ENCODE data around the gene CPEB4. TPM values are rescaled to one million over a fixed set of nuclear protein-coding genes. Genes with fewer than 3 reads are reported as not detected.

CPEB4 gene
- 11.3 and 13.5 TPM in 2 replicates for polyA plus RNA-seq (2014; cell fraction: cytosol; rRNA removed)
- polyA plus RNA-seq (2014; cell fraction: nucleus; rRNA removed), result 6.8 and 8.3 TPM in 2 replicates

DNA sequence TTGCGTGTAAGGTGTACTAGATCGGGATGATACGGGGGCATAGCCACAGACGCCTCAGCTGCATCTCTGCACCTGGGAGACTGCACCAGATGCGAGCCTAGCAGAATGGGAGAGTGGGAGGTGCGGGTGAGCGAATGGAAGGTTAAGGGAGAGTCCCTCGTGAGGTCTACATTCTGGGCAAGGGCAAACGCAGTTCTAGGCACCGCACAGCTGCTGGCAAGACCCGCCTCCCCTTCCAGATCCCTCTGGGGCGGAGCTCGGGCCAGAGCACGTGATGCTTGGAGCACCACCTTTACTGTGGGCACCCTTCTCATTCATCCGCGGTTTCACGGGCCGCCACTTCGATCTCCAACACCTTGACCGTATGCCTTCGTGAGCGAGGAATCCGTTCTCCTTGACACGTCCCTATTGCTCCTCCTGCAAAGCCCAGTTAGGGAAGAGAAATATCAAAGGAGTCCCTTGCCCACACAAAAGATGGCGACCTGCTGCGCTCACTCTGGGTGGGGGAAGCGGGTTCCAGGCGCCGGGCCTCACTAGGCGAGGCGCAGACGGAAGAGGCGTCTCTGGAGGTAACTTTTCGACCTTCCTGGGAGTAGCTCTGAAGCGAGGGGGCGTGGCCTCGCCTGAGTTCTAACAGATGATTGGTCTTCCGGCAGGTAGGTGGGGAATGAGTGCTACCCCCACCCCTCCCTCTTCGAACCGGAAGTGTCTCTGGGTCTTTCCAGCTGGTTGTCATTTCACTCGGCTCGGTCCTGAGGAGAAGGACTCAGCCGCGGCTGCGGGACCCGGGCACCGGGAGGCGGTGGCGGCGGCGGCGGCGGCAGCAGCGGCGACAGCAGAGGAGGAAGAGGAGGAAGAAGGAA lies at the start of gene CPEB4:
TSS of gene CPEB4 (plus strand) at position 740 of the 863 bp plus-strand sequence. CDS start 1,385 bp downstream, outside the sequence.
- DNase-seq (ENCODE audit: low spot score), result peak; percentile 100

- DNase-seq (ENCODE audit: low spot score), result no peak
Observed at GRCh38 chr5:173839117-173839713, 48.9 kb upstream of the CPEB4 start.

GRCh38 chr5:173840111-173840983 lies 47.8 kb upstream of the CPEB4 start:
- DNase-seq (ENCODE audit: low spot score), result no peak

DNA sequence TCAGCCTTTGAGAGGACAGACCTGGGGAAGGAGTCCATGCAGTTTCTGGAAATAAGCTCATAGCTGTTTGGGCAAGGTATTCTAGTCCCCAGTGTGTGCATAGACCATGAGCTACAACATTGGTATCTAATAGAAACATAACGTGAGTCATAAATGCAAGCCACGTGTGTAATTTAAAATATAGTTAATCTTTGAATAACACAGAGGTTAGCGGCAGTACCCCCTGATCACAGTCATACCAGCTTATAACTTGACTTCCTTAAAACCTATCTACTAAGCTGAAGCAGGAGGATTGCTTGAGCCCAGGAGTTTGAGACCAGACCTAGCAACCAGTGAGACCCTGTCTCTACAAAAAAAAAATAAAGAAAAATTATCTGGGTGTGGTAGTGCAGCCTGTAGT lies 46.4 kb upstream of the CPEB4 start:
- no peak for DNase-seq (ENCODE audit: low spot score)

- no peak for DNase-seq (ENCODE audit: low spot score)
Observed at GRCh38 chr5:173843794-173844193, 44.4 kb upstream of the CPEB4 start.

DNA sequence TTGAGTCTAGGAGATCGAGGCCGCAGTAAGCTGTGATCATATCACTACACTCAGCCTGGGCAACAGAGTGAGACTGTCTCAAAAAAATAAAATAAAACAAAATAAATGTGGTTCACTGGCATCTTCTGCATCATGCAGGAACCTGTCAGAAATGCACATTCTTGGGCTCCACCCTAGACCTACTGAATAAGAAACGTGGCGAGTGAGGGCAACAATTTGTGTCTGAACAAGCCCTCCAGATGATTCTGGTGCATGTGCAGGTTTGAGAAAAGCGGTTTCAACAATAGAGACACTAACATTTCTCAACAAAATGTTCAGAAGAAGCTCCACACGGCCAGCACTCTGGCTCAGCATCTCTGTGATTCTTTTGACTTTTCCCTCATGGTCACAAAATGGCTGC lies 42.8 kb upstream of the CPEB4 start:
- no peak for DNase-seq (ENCODE audit: low spot score)

- no peak for DNase-seq (ENCODE audit: low spot score)
Observed at GRCh38 chr5:173846929-173847501, 41.1 kb upstream of the CPEB4 start.

GRCh38 chr5:173848986-173849596 lies 39.1 kb upstream of the CPEB4 start:
- DNase-seq (ENCODE audit: low spot score), result no peak

- DNase-seq (ENCODE audit: low spot score), result no peak
Observed at GRCh38 chr5:173849908-173850307, 38.2 kb upstream of the CPEB4 start.

DNA sequence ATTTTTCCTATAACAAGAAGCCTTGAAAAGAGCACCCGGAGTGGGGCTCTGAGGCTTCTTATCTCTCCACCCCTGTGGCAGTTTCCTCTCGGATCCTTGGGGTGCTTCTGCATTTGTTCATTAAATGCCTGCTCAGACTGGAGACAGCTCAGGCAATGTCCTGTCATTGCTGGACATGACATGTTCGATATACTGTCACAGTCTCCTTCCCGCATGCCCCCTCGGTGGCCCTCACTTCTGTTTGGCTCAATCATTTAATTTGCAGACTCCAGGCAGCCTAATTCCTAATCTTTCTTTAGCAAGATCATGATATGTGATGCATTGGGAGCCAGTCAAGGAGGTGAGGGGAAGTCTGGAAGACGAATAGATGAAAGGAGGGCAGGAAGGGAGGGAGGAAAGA lies 37.5 kb upstream of the CPEB4 start:
- peak; percentile 26 for DNase-seq (ENCODE audit: low spot score)

DNA sequence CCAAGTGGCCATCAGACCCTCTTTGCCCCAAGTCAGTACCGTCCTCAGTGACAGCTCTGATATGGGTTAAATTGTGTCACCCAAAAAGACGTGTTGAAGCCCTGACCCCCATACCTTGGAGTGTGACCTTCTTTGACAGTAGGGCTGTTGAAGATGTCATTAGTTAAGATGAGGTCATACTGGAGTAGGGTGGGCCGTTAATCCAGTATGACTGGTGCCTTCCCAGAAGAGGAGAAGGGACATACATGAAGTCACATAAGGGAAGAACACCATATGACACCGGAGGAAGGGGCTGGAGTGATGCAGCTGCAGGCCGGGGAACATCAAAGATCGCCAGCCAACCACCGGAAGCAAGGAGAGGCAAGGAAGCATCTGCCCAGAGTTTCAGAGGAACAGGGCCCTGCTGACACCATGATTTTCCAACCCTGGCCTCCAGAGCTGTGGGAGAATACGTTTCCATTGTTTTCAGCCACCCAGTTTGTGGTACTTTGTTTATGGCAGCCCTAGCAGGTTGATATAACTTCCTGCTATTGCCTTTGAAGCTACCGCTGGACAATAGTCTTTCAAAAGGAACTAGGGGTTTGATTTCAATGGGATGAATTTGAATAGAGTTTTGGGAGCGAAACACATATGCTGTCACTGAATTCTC lies 36.4 kb upstream of the CPEB4 start:
- no peak for DNase-seq (ENCODE audit: low spot score)

DNA sequence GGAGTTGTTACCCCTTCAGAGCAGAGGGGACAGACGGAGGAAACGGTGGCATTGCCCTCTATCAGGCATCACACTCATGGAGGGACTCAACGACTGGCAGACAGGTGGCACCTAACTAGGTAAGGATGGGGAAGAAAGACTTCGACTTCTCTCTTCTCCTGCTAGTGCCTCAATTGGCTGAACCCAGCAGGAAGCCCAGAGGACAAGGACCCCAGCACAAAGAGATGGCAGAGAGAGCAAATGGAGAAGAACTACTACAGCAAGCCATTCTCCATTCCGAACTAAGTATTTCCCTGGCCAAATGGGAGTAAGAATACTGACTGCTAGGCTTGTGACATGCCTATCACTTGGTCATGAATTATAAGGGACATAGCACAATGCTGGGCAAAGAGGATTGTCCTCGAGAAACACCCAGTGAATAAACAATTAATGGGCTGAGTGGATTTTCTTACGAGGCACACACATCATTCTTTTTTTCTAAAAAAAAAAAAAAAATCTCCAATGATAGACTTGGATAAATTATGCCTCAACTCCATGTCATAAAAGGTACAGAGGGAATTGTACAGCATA lies 35.3 kb upstream of the CPEB4 start:
- no peak for DNase-seq (ENCODE audit: low spot score)

GRCh38 chr5:173853370-173854131 lies 34.6 kb upstream of the CPEB4 start:
- no peak for DNase-seq (ENCODE audit: low spot score)

DNA sequence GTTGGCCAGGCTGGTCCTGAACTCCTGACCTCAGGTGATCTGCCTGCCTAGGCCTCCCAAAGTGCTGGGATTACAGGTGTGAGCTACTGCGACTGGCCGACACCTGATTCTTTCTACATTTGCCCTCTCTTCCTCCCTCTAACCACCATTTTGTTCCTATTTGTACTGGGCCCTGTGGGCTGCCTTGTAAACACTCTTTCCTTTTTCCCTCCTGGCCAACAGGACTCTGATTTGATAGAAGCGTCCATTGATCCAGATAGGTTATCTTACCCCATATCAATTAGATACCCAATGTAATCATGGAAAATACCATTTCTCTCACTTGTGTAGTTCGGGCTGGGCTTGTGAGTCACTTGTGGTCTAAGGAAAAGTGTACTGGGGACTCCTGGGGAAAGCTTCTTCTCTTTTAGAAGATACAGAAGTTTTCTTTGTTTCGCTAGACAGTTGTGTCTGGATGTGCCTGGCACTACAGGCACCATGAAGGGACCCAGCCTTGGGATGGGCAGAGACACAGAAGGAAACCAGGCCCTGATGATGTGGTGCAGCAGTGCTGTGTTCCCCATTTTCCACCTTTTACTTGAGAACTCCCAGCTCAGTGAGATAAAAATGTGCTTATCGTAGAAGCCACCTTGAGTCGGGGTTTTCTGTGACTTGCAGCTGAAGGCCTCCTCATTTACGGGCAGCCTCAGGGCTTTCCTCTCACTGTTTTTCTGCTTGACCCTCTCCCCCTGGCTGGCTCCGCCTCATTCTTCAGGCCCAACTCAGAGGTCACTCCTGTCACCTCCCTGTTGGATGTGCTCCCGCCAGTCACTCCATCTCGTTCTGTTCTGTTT lies 32.8 kb upstream of the CPEB4 start:
- DNase-seq (ENCODE audit: low spot score), result no peak

- DNase-seq (ENCODE audit: low spot score), result no peak
Observed at GRCh38 chr5:173855995-173856656, 32.0 kb upstream of the CPEB4 start.

DNA sequence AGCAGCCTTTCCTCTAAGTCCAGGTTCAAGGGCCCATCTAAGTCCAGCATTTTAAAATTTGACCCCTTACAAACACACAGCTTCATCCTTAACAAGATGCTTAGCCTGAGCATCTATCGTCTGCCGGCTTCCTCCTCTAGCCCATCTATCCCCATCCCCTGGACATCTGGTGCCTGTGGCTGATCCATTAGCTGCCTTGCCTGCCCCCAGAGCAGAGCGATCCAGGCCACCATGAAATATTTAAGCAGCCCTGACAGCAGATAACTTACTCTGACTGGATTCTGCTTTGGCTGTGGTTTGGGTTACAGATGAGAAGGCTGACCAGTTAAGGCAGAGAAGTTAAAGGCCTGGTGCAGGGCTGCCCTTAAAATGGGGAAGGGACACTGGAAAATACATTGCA lies 30.9 kb upstream of the CPEB4 start:
- peak; percentile 80 for DNase-seq (ENCODE audit: low spot score)

DNA sequence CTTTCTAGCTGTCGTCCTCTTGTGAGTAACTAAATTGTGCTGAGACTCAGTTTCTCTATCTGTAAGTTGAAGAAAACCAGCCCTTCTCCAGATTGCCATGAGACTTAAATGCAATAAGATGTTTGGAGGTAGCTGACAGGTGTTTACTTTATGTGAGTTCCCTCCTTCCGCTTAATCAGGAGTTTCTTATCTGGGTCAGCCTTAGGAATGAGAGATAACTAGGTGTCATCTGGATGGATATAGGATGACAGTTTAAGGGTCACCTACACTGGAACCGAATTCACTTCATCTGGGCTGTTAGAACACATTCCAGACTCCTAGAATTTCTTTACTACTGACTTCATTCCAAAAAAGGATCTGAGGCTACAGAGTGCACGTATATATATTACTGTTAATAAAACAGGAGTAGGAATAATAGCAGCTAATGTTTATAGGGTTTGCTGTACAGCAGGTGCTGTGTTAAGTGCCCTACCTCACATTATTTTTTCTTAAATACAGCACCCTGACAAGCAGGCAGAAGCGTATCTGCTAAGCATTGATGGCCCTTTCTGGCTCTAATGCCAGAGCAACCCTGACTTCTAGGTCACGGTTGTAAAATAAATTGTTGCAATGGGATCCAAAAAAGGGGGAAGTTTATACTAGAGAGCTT lies 30.0 kb upstream of the CPEB4 start:
- no peak for DNase-seq (ENCODE audit: low spot score)

Data from SK-N-DZ (cell line).